GM18502 (cell line): ENCODE measurements around the gene DLG2.
"Not testable (repeated sequence)": the region's sequence is repeated elsewhere in the genome, so short reads cannot be mapped to it uniquely, and the experiment has no call there.

Source experiments
- ATAC-seq: cut with Tn5 transposase; IDR thresholded peaks from one replicate; pipeline ENCODE4 v1.9.1; 2021; ENCODE audit warnings: mild to moderate bottlenecking; ENCODE audit not compliant: unreplicated experiment, poor library complexity

Gene DLG2

DNA sequence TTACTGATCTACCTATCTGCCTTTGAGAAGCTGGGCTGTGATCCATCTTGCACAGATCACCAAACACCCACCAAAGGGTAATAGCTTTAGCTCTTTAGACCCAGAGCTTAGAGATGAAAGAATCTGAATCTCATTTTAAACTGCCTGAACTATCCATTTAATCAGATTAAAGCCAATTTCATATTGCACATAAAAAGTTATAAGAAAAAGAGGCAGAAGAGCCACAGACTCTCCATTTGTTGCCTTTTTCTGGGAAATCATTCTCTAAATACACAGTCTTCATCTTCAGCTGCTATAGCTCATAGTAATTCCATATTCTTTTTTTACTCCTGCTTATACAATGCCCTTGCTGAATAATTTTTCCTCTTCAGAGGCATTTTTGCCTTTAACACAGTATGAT is 271.2 kb downstream of the DLG2 start:
- ATAC-seq: no peak

DNA sequence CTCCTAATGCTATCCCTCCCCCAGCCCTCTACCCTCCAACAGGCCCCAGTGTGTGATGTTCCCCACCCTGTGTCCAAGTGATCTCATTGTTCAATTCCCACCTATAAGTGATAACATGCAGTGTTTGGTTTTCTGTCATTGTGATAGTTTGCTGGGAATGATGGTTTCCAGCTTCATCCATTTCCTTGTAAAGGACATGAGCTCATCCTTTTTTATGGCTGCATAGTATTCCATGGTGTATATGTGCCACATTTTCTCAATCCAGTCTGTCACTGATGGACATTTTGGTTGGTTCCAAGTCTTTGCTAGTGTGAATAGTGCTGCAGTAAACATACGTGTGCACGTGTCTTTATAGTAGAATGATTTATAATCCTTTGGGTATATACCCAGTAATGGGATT is 277.6 kb downstream of the DLG2 start:
- ATAC-seq: not testable (repeated sequence)

DNA sequence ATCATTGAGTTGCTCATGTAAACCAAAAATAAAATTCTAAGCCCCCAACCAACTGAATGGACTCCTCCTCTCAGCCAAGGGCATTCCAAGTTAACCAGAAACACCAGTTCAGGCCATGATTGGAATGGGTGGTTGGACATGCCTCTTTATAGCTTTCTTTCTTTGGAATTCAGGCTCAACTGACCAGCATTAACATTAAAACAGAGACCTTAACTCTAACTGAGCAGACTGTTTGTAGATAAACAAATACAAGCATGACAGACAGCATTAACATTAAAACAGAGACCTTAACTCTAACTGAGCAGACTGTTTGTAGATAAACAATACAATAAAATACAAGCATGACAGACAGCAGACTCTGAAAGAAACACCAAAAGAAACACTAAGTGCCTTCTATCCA is 278.2 kb downstream of the DLG2 start:
- no peak for ATAC-seq

DNA sequence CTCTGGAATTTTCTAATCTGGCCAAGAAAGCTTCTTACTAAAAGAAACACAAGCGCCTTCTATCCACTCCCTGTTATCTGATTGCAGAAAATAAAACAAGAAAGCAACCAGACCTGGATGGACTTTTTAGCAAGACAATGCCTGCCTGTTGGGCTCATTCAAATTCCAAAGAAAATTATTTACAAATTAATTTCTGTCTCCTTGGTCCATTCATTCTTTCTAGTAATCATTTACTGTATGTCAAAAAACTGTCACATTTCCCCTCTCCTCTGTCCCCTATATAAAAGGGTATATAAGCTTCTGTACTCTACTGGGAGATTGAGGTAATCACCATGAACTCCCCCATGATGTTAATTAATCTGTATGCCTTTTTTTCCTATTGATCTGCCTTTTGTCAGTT is 279.9 kb downstream of the DLG2 start:
- no peak for ATAC-seq

DNA sequence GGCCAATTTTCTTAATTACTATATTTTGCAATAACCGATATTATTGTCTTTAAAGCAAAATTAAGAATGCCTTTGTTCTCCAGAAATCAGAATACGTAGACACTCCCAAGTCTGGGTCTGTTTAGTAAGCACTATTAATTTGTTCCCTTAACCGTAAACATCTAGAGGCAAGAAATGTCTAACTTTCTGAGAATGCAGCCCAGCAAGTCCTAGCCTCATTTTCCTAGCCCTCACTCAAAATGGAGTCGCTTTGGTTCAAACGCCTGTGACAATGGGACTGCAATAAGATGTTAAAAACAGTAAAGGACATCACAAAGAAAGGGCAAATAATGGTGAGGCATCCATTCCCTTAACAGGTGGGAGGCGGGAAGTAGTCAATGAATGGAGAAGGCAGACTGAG is 280.7 kb downstream of the DLG2 start:
- ATAC-seq: no peak

DNA sequence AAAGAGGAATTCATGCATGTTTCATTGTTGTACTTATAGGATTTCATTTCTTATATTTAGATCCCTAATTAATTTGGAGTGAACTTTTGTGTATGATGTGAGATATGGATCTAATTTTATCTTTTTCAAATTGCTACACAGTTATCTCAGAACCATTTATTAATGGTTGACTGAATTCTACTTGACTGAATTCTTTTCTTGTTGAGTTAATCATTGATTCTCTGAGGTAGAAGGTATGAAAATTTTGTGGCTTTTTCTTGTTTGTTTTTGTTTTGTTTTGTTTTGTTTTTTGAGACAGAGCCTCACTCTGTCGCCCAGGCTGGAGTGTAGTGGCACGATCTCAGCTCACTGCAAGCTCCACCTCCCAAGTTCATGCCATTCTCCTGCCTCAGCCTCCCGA is 286.3 kb downstream of the DLG2 start:
- not testable (repeated sequence) for ATAC-seq

DNA sequence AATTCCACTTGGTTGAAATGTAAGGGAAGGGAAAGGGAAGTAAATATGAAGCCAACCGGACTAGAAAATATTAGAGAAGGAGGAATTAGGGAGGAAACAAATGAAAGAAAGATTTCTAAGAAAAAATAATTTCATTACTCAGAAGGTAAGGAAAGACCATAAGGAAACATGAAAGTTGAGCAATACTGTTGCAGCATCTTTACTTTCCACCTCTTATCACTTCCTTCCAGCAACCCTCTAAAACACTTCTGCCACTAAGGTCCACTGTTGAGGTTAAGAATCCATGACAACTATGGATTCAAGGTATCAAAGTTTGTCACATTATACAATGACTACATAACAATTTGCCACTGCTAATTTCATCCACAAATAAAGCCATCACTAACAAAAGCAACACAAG is 308.6 kb downstream of the DLG2 start:
- ATAC-seq: no peak

DNA sequence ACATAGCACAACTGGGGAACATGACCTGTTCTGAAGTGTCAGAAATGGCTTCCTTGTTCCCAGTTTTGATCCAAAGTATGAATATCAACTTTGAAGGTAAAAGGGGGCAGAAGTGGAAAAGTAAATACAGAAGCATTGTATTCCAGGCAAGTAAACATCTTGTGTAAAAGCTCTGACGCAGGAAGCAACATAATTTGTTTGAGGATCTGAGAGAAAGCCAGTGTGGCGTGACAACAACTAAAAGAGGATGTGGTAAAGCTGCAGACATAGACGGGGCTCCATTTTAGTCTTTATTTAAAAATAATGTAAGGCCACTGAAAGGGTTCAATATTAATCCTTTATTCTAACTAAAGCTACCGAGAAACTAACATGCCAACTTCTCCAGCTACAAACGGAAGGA is 310.2 kb downstream of the DLG2 start:
- ATAC-seq: peak; percentile 98

DNA sequence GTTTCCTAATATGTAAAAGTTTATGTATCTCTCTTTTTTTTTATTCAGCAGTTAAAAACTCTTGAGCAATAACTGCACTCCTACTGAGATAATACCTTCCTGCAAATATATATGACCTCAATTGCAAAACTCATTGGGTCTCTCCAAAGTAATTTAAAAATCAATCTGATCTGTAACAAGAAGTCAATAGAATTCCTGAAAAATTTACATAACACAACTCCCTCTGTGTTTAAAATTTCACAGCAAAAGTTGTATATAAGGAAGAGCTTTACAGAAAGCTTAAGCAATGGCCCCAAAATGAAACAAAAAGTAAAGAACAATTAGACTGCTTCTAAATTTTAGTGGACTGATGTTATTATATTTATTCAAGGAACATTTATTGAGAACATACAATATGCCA is 313.4 kb downstream of the DLG2 start:
- ATAC-seq: no peak

DNA sequence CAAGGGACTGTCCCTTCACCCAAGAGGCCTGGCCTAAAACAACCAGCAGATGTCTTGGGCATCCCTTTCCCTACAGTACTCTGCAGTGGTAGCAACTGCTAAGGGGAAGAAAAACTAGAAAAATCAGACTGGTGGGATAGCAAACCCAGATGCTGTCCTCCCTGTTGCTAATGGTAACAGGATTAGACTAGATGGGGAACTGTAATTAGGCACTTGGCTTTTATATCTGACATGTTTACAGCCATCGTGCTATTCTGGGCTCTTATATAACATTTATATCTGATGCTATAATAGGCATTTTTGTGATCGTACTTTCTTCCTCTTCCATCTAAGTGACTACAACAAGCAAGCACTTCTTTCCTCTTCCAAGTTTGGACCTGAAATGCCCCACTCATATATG is 316.7 kb downstream of the DLG2 start:
- no peak for ATAC-seq

DNA sequence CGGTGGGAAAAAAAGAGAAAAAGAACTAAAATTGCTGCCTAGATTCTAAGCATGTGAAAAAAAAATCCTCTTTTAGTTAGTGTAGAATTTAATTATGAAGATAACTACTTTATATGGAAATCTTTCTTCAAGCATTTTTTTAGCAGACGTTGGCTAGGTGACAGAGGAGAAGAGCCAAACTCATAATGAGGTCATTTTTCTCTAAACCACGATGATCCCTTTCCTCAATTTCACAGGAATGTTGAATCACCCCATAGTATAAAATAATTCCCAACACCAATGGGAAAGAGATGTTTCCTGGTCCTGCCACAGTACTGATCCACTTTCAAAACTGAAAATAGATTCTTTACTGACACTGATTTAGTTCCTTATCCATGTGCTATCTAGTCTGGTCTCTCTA is 319.8 kb downstream of the DLG2 start:
- ATAC-seq: no peak

DNA sequence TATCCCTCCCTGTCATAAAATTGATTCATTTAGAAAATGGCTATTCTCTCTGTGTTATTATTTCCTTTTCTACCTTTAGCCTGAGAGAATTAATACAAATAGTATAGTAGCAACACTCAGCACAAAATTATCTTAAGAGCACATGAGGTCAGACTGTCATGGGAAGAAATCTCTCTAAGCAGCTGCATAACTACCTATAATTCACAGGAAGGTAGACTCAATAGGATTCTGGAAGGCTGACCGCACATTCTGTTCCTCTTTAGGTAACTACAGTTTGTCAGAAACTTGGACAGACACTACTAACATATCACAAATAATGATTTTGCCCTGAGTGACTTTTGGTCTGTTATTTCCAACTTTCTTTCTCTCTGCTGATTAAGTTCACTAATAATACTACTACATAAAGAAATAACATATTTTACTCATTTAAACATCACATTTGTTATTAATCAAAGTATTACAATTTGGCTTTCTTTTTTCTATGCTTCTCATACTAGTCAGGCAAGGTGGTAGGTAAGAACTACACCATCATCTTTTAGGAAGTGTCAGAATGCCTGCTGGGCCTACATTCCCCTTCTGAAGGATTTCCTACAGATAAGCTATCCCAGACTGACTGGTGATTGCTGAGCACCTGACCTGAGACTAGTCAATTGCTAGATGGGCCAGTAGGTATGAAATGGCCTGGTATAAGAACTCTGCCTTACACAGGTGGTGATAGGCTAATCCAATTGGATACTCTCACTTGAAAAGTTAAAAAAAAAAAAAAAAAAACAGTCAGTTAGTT is 325.1 kb downstream of the DLG2 start:
- ATAC-seq: no peak

DNA sequence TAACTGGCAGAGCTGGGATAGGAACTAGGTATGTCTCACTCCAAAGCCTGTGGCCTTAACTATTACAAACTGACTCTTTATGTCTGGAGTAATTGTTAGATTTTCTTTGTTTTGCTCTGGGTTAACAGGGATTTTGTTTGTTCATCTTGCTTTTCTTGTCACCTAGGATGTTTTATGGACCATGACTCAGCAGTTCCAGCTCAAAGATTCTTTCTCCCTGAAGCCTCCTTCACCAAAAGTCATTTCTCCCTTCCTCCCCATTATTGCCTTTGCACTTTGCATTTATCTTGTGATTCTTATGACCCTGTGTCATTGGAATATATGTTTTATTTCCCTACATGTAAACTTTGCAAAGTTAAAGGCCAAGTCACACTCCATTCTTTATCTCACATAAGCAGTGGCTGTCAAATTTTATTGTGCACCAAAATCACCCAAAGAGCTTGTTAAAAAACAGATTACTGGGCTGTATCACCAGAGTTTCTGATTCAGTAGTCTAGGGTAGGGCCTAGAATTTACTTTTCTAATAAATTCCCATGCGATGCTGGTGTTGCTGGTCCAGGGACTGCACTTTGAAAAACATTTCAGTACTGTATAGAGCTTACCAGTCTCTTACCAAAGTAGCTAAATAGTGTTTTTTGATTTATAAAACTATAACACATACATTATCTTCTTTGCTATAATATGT is 327.7 kb downstream of the DLG2 start:
- no peak for ATAC-seq

DNA sequence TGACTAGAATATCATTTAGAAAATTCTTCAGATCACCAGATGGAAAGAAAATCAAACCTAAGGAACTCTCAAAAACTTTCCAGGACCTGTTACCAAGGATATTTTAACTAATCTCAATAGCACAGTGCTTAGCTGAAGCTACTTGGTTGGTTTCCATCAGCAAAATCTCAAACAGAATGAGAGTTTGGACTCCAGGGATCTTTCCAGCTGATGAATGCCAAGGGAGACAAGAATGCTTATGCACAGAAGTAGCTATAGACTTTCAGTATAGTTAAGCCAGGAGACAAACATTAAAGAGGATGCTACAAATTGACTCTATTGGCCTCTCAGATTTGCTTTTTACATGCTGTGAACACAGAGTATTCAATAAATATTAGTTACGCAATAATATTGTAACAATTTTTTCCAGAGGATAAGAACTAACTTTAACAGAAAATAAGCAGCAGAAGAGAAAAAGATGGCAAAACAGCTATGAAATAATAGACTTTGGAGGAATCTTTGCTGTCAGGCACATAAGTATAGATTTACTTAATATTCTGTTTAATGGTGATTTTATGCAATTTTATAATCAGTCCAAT is 331.4 kb downstream of the DLG2 start:
- ATAC-seq: no peak

DNA sequence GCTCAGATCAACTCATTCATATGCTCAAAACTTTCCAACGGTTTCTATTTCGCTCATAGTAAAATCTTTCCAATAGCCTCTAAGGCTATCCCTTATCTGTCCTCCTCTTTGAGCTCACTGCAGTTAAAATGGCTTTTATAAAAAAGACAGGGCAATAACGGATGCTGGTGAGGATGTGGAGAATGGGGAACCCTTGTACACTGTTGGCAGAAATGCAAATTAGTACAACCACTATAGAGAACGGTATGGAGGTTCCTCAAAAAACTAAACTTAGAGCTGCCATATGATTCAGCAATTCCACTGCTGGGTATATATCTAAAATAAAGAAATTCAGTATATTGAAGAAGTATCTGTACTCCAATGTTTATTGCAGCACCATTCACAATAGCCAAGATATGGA is 345.6 kb downstream of the DLG2 start:
- ATAC-seq: no peak

DNA sequence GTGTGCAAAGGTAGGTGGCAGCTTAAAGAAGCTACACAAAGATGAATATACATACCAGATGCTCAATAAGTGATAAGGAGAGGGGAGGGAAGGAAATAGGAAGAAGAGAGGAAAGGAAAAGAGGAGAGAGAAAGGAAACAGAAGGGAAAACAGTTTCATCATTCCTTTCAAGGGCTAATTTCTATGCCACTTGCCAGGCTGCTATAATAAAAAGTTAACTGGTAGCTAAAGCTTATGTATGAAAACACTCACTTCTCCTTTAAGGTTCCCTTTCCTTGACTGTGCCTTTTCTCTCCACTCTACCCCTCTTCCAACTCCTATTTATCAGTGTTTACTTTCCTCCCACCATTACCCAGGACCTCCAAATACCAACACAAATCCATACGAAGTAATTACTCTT is 347.9 kb downstream of the DLG2 start:
- no peak for ATAC-seq

DNA sequence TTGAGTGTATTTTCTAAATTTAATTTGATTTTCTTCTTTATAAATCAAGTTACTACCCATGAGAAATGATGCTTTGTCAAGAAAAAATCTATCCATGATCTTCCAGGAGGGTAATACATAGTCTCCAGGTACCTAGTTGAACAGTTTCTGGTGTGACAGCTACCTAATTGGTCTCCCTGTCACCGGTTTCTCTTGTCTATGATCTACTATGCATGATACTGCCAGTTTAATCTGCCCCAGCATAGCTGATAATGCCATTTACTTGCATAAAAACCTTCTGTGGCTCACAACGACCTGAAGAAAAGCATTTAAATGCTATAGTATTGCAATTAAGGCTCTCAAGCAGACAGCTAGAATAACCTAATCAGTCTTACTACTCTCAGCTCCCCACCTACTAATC is 349.5 kb downstream of the DLG2 start:
- ATAC-seq: no peak

DNA sequence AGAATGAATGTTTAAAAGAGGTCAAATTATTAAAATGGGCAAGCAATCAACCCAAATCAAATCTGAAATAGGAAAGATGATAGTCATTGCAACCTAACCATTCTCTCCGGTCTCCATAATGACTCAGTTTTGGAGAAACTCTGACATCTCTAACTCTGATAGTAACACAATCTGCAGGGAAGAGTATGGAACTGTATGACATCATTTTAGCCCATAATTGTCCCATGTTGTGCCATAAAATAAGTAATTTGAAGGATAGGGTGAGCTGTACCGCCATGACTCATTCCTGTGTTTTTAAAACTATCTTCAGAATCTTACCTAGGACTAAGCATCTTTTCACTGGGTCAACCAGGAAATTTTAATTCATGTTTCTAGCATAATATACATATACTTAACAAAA is 350.8 kb downstream of the DLG2 start:
- ATAC-seq: no peak

DNA sequence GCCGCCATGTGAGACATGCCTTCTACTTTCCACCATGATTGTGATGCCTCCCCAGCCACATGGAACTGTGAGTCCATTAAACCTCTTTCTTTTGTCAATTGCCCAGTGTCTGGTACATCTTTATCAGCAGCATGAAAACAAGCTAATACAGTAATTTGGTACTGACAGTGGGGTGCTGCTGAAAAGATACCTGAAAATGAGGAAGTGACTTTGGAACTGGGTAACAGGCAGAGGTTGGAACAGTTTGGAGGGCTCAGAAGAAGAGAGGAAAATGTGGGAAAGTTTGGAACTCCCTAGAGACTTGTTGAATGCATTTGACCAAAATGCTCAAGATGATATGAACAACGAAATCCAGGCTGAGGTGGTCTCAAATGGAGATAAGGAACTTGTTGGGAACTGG is 356.8 kb downstream of the DLG2 start:
- not testable (repeated sequence) for ATAC-seq

DNA sequence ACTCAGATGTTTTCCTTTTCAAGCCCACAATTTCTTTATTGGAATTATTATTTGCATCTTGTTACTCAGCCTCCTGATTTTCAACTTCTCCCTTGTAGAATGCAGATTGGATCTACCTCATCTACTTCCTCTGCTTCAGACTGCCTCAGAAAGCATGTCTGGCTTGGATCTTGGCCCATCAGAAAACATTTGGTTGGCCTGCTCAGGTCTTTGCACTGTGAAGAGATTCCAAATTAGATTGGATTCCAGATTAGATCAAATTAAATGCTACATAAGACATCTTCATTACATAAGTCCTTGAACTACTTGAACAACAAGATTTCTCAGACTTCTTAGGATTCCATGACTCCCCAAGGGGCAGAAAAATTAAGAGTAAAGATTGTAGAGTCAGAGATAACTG is 358.0 kb downstream of the DLG2 start:
- no peak for ATAC-seq

DNA sequence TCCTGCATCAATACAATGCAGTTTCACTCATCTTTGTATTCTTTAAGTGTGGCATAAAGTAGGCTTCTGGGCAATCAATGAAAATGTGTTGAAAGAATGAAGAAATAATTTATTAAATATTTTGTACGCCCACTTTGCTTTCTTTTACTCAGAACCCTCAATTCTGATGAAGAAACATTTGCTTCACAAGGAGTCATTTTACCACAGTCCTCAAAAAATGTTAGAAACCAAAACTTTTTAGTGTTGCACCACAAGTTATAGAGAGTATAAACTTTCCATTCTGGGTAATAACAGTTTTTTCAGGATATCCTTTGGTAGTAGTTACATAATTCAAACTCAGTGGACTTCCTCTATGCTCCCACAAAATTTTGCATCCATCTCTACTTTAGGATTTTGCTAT is 360.5 kb downstream of the DLG2 start:
- ATAC-seq: no peak

DNA sequence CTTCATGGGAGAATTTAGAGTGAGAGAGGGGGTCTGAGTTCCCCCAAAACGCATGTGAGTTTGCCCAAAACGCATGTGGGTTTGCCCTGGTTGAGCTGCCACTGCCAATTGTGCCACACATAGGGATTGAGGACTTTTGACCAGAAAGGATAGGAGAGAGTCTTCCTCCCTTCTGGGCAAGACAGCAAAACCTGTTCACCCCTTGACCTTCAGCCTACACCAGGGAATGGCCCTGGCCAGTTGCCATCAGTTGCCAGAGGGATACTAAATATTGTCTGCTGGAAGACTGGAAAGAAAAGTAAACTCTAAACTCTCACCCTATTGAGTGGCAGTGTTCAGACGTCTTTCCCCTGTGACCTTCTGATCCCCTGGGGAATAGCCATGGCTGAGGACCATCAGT is 363.8 kb downstream of the DLG2 start:
- ATAC-seq: no peak
